Inflammatory macrophage (primary cell): ENCODE results near the gene MYO5B.

Source experiments
- DNase-seq, 2 donors: peaks; one replicate each; pipeline ENCODE4 v3.0.0-alpha.2; 2020 to 2022

MYO5B gene

DNA sequence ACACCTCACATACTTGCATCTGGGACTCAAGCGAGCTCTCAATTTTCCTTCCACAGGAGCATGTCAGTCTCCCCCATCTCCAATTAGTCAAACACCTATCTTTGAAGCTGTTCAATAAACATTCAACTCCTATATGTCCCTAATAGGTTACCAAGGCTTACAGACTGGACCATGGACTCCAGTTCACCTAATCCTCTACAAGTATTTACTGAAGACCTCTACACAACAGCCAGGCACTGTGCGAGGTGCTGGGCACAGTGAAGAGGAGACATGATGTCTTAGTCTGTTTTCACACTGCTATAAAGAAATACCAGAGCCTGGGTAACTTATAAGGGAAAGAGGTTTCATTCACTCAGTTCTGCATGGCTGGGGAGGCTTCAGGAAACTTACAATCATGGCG is 129.9 kb downstream of the MYO5B start:
- DNase-seq = no peak

DNA sequence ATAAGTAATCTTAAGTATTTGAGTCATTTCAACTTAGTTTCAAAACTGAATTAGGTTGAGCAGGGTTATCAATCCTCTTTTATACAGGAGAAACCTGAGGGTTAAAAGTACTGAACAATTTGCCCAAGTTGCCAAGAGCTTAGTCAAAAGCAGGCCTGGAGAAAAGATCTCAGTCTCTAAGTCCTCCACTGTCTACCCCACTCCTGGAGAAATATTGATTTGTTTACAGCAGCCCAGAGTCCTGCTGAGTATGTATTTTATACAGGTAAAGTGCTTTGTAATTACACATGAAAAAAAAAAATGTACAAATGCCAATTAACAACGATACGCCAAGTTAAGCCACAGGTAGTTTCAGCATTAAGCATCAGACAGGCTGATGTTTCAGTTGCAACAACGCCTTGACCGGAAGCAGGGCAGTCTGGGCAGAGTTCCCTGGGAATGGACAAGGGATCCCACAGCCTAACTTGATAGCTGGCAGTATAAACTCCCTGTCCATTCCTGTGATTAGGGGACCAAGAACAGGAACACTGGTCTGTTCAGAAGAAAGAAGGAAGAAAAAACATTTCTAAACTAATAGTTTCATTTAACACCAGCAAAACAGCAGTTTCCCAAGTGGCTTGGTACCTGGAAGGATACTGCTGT is 132.9 kb downstream of the MYO5B start:
- no peak for DNase-seq

DNA sequence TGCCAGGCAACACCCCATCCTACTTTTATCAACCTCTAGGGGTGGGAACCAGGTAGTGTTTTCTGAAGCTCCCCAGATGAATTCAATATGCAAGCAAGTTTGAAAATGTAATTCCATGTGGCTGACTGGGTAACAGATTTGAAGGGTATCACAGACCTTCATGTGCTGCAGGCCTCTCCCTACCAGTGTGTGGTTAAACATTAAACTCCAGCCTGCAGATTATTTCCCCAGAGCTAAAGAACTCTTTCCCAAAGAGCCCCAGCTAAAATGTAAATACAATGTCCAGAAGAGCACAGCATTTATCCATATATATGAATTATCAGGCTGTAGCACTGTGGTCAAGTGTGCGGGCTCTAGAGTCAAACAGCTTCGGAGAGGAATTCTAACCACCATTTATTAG is 134.1 kb downstream of the MYO5B start:
- no peak for DNase-seq

DNA sequence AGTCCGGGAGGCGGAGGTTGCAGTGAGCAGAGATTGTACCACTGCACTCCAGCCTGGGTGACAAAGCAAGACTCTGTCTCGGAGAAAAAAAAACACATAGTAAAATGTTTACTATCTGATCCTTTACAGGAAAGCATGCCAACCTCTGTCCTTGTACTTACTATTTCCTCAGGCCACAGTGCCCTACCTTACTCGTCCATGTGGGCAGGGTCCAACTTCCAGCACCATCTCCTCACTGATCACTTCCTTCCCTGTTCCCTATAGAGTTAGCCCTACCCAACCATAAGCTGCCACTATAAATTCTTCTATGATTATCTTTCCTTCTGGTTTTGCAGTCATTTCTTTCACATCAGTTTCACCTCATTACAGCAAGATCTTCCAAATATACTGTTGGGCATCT is 136.2 kb downstream of the MYO5B start:
- no peak for DNase-seq

DNA sequence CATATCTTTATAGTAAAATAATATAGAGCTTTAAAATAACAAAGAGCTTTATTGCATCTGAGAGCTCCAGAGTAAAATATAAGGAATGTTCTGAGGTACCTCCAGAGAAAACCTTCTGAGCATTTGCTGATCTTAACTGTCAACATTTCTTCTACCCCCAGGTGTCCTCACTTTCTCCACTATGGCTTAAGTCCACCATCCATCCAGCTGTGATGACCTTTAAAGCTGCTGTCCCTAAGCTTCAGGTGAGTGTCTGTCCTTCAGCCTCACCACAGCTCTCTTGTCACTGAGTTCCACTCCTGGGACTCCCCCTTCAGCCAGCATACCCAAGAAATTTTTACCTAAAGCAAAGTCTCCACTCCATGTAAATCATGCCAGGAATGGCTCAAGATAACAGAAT is 137.9 kb downstream of the MYO5B start:
- DNase-seq = no peak

DNA sequence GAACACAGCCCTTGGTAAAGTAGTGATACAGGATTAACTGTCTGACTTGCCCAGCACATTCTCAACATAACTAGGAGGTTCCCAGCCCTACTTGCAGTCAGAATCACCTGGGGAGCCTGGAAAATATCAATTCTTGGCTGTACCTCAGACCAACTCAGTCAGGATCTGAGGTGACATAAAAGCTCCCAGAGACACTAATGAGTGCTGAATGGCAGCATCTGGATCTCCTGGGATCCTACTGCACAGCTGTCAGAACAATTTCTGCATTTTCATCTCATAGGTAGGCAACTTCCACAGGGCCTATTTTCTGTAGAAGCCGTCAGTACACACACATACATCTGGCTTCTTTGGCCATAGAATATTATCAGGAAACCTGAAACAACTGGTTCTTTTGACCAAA is 138.8 kb downstream of the MYO5B start:
- DNase-seq = no peak

DNA sequence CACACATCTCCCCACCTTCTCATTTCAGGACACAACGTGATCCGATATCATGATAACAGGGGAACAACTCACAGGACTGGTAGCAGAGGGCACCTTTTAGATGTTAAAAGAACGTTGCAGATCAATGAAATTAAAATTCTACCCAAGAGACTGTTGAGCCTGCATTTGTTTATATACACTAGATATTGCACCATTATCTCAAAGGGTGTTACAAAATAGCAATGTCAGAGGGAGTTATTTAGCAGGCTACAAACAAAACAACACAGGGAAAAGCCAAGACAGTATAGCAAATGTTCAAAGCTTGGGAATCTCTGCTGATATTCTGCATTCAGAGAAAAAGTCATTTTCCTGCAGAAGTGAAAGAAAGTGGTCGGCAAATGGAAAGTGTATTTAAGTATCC is 139.5 kb downstream of the MYO5B start:
- no peak for DNase-seq

DNA sequence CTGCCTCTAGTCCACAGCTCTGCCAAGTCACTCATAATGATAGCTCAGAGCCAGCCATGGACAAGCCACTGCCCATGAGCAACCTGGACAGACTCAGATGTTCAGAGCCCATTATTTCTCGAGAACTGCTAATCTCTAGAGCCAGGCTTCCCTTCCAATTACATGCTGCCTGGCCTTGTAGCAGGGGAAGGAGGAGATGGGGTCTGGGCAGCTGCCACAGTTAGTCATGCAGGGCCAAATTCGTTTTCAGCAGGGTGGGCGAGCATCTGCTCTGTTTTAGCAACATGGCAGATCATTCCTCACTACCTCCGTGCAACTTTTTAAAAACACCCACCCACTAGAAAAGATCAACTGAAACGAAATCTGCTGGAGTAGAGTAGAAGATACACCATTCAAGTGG is 141.8 kb downstream of the MYO5B start:
- DNase-seq = no peak

DNA sequence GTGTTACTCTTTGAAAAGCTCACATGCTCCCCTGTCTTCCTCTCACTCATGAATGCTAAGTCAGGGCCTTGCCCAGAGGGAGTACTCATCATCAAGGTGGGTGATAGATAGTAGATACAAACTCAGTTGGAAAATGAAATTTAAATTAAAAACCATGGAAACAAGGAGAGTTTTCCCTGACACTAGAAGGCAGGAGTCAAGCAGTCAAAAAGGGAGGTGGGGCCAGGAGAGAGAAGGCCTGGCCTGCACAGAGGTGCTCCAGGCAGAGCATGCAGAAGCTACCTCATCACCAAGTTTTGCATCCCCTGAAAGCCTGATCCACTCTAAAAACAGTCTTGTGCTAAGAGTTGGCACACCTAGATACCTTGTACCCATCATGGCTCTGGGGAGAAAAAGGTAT is 143.7 kb downstream of the MYO5B start:
- no peak for DNase-seq

DNA sequence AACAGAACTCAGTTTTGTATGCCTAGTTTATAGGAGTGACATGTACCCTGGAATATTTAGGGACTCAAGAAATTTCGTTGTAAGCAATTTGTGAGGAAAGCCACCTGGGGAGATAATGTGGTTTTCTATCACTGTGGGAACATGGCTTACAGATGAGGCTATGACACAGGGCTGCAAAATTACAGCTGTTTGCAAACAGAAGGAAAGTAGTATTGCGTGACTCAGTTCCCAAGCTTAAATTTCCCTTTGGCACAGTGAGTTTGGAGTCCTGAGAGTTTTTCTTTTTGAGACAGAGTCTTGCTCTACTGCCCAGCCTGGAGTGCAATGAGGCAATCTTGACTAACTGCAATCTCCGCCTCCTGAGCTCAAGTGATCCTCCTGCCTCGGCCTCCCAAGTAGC is 149.8 kb downstream of the MYO5B start:
- DNase-seq = no peak

DNA sequence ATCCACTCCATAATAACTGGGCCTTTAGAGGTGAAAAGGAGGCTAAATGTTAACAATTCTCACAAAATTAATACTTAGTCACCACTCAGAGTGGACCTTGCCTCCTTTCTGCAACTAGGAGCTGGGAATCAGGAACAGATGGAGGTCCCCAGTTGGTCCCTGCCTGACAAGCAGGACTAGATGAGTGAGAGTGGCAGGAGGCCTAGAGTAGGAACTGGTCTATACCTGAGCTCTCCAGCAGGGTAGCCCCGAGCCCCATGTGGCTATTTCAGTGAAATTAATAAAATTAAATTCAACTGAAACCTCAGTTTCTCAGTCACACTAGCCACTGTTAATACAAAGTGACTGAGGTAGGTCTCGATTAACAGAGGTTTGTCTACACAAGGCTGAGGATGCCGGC is 150.5 kb downstream of the MYO5B start:
- no peak for DNase-seq

DNA sequence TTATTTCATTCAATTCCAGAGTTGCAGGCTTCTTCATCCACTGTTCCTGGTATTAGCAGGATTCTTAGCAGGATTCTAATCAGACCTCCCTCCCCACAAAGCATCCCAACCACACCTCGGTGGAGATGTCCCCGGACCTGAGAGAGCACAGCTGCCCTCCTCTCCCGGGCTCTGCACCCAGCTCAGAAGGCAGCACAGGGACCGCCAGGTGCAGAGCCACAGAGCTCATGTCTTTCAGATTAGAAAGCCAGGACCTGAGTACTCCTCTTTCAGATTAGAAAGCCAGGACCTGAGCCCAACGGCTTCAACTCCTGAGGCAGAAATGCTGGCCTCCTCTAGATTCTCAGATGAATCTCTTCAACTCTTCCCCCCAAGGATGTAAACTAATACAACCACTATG is 152.3 kb downstream of the MYO5B start:
- DNase-seq = no peak

DNA sequence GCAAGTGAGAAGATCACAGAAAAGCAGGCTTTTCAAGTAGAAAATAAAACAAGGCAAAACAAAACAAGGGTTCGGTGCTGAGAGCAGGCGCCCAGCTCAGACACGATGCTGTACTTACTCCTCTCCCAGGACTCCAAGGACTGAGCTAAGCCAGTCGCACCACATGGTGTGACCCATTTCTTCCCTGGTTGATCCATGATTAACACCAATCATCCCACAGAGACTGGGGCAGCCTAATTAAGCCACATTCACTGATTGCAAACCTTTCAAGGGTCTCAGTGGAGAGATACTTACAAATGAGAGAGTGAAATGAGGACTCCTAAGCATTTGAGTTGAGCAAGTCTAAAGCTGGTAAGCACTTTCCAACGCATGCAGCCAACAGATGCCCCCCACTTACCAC is 155.2 kb downstream of the MYO5B start:
- no peak for DNase-seq

DNA sequence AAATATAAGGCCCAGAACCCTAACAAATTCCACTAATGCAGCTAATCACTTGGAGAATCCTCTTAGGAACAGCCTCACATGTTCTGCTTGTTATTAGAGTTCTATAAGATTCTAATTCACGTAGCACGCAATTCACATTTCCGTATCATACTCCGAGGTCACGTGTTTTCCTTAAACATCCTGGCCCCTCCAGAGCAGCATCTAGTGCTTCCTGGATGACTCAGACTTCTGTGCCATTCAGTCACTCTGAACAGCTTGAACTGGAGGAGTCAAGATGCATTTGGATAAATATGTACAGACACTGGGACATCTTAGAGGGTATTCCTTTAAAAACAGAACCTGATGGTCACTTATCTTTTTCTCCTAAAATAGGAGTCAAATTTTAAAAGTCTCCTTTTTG is 156.5 kb downstream of the MYO5B start:
- DNase-seq = no peak

DNA sequence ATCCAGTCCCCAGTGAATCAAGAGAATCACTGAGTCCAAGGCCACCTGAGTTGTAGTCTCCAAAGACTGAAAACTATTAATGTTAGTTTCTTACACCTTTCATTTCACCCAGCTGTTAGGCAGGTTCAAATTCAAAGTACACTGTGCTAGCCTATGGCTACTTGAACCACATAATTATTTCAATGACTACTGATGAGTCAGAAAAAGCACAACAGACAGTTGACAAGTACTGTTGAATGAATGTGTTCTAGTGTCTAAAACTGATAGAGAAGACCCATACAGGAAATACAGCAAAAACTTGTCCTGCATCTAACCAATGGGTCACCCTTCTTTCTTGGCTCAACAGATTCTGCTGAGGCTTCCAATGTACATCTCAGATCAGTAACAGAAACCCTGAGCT is 160.9 kb downstream of the MYO5B start:
- DNase-seq = no peak

DNA sequence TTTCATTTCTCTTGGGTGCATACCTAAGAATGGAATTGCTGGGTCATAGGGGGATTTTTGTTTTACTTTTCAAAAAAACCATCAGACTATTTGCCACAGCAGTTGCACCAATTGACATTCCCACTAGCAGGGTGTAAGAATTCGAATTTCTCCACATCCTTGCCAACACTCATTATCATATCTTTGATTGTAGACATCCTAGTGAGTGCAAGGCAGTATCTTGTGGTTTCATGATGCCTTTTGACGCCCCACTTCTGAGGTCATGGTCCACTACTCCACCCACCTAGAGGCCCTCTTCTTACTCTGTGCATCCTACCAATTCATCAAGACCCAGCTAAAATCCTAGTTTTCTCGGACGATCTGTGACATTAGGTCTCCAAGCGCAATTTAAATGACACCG is 161.9 kb downstream of the MYO5B start:
- no peak for DNase-seq

DNA sequence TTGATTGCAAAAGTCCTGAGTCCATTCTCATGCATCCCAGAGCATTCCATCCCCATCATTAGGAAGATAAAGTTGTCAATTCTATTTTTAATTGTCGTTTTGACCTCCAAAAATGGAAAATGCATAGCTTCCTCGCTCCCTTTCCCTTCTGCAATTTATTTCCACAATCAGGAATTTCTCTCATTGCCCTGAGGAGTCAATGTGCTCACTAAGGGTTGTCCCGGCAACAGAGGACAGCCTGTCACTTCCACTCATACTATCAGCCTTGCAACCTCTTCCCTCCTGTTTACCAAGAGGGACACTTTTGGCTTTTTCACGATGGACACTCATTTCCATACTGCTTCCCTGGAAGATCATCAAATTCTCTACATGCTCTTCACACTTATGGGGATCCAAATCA is 164.8 kb downstream of the MYO5B start:
- no peak for DNase-seq

DNA sequence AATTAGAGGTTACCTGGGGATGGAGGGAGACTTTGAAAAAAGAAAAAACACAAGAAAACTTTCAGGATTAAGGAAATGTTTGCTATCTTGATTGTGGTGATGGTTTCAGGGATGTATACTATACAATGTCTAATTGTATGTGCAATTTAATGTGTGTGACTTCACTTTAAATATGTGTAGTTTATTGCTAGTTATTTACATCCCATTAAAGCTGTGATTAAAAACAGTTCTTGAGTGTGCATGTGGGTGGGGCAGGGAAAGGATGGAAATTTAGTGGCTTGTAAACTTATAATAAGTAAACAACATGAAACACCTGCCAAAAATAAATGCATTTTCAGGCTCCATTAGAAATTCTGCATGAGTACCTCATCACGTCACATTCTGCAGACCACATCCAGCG is 167.0 kb downstream of the MYO5B start:
- DNase-seq = no peak

DNA sequence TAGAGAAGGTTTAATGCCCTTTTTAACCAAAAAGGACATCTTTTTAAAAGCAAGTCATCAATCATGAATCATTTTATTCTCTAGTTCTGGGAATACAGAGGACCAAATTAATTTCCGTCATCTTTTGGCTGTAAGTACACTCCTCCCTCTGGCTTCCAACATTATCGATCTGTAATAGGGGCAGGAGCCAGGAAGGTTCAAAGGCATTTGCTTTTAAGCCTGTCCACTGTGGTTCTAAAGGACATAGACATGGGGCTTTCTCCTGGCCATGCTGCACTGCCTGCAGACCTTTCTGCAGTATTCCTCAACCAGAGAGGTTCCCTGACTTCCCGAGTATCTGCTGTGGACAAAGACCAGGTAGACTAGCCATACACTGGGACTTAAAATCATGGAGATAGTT is 170.5 kb downstream of the MYO5B start:
- no peak for DNase-seq

DNA sequence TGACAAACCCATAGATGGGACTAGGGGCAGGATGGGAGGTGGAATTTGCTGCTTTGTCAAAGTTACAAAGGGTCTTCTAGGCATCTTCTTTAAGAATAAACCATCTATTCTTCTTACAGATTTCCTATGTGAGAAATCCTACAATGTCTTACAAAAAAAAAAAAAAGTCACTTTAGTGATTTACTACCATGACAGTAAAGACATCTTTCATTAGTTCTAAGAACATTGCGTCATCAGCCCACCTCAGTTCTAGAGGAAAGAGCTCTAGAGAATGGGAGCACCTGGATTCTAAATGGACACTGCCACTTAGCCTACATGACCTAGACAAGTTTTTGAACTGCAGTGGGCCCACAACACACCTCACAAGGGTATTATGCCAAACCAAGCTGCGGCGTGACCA is 172.0 kb downstream of the MYO5B start:
- no peak for DNase-seq

DNA sequence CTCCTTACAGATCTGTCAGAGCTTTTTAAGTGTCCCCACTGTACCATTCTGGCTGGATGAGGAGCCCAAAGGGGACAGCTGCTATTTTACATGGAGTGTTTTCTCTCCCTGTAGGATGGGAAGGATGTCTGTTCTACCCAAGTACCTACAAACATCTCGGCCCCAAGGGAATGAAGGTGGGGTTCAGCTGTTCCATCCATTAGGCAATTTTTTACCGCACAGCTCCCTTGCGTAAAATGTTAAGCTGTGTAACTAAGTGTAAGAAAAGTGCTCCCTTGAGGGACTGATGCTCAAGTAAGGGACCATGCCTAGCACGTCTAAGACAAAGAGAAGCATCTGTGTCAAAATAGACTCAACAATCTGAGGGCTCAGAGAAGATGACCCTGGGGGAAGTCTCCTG is 180.3 kb downstream of the MYO5B start:
- no peak for DNase-seq

DNA sequence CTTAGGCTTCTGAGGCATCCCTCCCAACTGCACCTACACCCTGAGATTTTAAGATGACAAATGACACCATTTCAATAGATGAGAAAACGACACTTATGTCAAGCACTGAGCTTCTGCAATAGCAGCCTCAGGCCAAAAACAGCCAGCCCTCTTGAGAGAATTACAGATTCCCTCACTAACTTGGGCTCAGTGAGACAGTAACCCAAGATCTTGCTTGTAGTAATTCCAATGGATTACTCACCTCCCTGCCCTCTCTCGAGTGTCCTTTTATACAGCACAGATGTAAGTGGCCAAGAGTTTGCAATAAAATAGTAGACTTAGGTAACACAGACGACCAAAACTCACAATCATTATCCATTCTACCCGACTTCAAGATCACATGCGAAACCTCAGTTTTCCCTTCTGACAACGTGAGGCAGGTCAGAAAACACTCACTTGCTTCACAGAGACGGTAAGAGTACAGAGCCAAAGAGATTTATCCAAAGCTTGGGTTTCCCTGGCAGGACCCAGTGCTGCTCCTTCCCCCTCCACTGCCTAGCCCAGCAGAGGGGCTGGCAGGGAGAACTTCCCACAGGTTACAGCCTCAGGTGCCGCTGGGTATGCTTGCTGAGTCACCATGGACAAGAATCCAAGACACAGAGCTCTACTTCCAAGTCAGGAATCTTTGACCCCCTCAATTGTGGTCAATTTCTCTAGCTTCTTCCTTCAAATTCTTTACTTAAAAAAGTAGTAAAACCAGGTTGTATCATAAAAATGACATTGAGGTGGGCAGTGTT is 181.4 kb downstream of the MYO5B start:
- no peak for DNase-seq

DNA sequence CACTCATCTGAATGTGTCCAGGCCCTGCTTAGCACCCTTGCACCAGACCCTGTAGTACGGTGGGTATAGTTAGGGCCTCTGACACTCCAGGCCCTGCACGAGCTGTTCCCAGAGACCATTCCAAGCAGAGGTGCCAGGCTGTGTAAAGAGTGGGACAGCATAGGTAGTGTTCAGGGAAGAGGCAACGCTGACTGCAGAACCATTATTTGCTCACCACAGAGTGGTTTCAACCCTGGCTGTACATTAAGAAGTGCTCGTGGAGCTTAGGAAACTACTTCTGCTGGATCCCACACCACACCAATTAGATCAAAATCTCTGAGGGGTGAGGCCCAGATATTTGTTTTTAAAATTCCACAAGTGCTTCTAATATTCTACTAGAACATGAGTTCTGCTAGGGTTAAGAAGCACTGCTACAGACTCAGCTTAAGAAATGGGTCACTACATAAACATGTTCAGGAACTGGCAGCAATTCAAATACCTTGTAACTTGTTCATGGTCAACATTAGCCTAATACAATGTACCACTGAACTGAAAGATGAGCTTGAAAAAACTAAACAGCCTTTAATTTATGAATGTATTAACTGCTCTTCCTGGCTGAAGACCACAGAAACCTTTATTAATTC is 183.0 kb downstream of the MYO5B start:
- DNase-seq = no peak

DNA sequence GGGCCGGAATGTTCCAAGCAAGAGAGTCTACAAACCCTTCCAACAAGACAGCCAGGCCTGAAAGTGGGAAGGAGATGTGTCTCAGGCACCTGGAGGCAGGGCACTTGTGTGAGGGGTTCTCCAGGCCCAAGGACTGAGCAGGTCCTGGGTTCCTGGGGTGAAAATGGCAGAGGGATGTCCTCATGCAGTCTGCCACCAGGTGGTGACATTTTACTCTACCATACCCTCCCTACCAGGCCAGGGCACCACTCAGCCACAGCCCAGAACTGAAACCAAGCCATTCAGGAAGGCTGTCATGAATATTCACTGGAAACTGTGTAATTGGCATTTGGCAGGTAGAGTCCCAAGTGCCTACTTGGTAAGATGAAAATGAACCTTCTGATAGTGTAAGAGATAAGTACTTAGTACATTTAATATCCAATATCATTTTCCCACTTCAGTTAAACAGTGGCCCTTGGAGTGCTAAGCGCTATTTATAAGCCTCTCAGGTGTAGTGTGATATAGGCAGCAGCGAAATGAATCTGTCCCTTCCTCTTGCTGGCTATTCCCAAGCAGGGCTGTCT is 185.1 kb downstream of the MYO5B start:
- DNase-seq = peak; percentile 16 to 36
